Esophagus muscularis mucosa (tissue), 4 donors: ENCODE results near the gene LDHA. TPM values are rescaled to one million over a fixed set of nuclear protein-coding genes. Genes with fewer than 3 reads are reported as not detected.
"Not testable (repeated sequence)": the region's sequence is repeated elsewhere in the genome, so short reads cannot be mapped to it uniquely, and the experiment has no call there.

Source experiments
- DNase-seq: peaks from one replicate; pipeline ENCODE4 v3.0.0-alpha.2; 2017; ENCODE audit errors: extremely low spot score
- H3K27ac ChIP-seq, 4 donors: fragments of 200-600 bp; sonication (generic); replicated peaks in 1 of 4; 1 replicate in 3 of 4; 2 replicates in 1 of 4; pipeline ENCODE4 v1.5.1; 2016 to 2019; ENCODE audit warnings: mild to moderate bottlenecking in 1 of 4
- H3K27me3 ChIP-seq, 4 donors: fragments of 200-600 bp; sonication (generic); one replicate each; pipeline versions ENCODE4 v1.5.1 to v1.6.0; 2016 to 2019
- H3K36me3 ChIP-seq, 4 donors: fragments of 200-600 bp; sonication (generic); one replicate each; pipeline ENCODE4 v1.5.1; 2016 to 2019
- H3K4me1 ChIP-seq, 4 donors: fragments of 200-600 bp; sonication (generic); one replicate each; pipeline ENCODE4 v1.5.1; 2016 to 2019
- H3K4me3 ChIP-seq, 4 donors: fragments of 200-600 bp; sonication (generic); 1 replicate in 2 of 4; 2 replicates in 2 of 4; pipeline ENCODE4 v1.5.1; 2016 to 2019; ENCODE audit warnings: mild to moderate bottlenecking in 4 of 4, moderate library complexity in 1 of 4
- H3K9me3 ChIP-seq, 4 donors: fragments of 200-600 bp; sonication (generic); 1 replicate in 3 of 4; 2 replicates in 1 of 4; pipeline ENCODE4 v1.5.1; 2016 to 2019
- CTCF ChIP-seq, 3 experiments: fragments of 200-600 bp in 2 of 3; fragments of 450-650 bp in 1 of 3; sonication (generic) in 2 of 3; IDR thresholded peaks; one replicate each; pipeline ENCODE4 v1.5.1; 2017 to 2019; ENCODE audit warnings: antibody characterized with exemption in 3 of 3, mild to moderate bottlenecking in 2 of 3, moderate library complexity in 1 of 3
- EP300 ChIP-seq: sonication (generic); formaldehyde crosslinking; IDR thresholded peaks from one replicate; pipeline ENCODE4 v1.6.1; 2017; ENCODE audit warnings: antibody characterized with exemption
- POLR2A ChIP-seq: fragments of 450-650 bp; IDR thresholded peaks from one replicate; pipeline ENCODE4 v1.6.1; 2017; ENCODE audit warnings: antibody characterized with exemption, moderate library complexity, mild to moderate bottlenecking, low read depth
- POLR2AphosphoS5 ChIP-seq, 2 donors: sonication (generic); formaldehyde crosslinking; IDR thresholded peaks; one replicate each; pipeline ENCODE4 v1.6.1; 2017; ENCODE audit warnings: antibody characterized with exemption in 2 of 2
- WGBS: methylation state at CpG from one replicate; pipeline ENCODE4 v1.1.5; 2018; 5-methylcytosine and 5-hydroxymethylcytosine counted together
- intact Hi-C: fragments of 100-400 bp; cut with DNase I; formaldehyde crosslinking; loops from one replicate; pipeline ENCODE4 v1.15.1; 2023
- total RNA-seq, 4 donors: library from RNA; depleted of rRNA; stranded (reverse); fragments of >200 nt; gene quantifications; one replicate each; pipeline versions ENCODE4 v1.1.0 to v1.2.1, GENCODE V29; 2016

Gene LDHA
- total RNA-seq, 4 donors from 2014 or later = 399 to 523 (median 446) TPM

DNA sequence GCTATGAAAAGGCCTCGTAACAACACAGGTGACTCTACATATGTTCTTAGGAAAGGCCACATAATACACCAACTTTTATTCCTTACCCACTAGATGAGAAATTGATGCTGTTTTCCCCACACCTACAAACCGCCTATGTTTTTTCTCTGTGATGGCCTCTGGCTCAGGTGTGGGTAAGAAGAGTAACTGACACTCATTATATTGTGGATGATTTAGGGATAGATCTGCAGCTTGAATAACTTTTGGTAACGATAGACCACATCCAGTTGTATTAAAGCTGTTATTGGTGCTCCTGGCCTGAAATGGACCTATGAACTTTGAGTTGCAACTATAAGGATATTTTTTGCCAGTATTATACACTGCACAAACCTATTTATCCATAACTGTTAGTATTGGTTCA, 3.6 kb downstream of the LDHA start:
- peaks cover 49 to 64% (median 60%) of the 10 kb centered on the region in 4 donors for H3K36me3 ChIP-seq
- TF ChIP-seq EP300 (no peak), CTCF (IDR thresholded peaks at IDR 0.05) (no peak), POLR2A (no peak), POLR2AphosphoS5 (IDR thresholded peaks at IDR 0.05) (no peak)
- peaks cover 15 to 34% (median 28%) of the 10 kb centered on the region in 4 donors for H3K4me1 ChIP-seq
- H3K4me3 ChIP-seq = no peak overlapping the region
- no peaks in the 10 kb centered on the region for H3K27me3 ChIP-seq
- 90% methylated on average over 3 of the region's 3 CpGs for WGBS
- no peak overlapping the region for H3K27ac ChIP-seq
- H3K9me3 ChIP-seq = no peaks in the 10 kb centered on the region
- DNase-seq = no peak
- intact Hi-C loops = loop anchor here (5.0 kb wide), 1 partner anchor 129 kb away; the partner anchor contains the start of gene TSG101

GRCh38 chr11:18401077-18401476, 6.7 kb downstream of the LDHA start:
- H3K27me3 ChIP-seq, DNase-seq, H3K9me3 ChIP-seq, H3K27ac ChIP-seq, H3K4me3 ChIP-seq: not testable (repeated sequence)
- Histone ChIP-seq H3K36me3 (peaks cover 81 to 96% (median 92%) of the 10 kb centered on the region in 4 donors), H3K4me1 (peaks cover 5 to 22% (median 17%) of the 10 kb centered on the region in 4 donors)
- intact Hi-C loops = loop anchor here (10.0 kb wide), 1 partner anchor 104 kb away; no protein-coding TSS in a partner anchor
- WGBS = 96% methylated on average over 9 of the region's 9 CpGs

DNA sequence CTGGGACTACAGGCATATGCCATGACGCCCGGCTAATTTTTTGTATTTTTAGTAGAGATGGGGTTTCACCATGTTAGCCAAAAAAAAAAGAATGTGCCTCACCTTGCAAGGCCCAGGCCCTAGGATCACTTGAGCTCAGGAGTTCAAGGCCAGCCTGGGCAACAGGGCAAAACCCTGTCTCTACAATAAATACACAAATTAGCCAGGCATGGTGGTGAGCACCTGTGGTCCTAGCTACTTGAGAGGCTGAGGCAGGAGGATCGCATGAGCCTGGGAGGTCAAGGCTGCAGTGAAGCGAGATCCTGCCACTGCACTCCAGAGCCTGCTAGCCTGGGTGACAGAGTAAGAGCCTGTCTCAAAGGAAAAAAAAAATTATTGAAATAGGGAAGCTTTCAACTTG, 9.7 kb downstream of the LDHA start:
- Histone ChIP-seq H3K4me3 (no peak overlapping the region), H3K4me1 (peaks cover 0 to 18% (median 10%) of the 10 kb centered on the region in 4 donors), H3K27me3 (no peaks in the 10 kb centered on the region), H3K27ac (no peak overlapping the region), H3K9me3 (no peaks in the 10 kb centered on the region), H3K36me3 (peaks cover 92 to 100% (median 99%) of the 10 kb centered on the region in 4 donors)
- 100% methylated on average over 4 of the region's 4 CpGs for WGBS
- DNase-seq = no peak
- intact Hi-C loops = loop anchor here (10.0 kb wide), 1 partner anchor 101 kb away; no protein-coding TSS in a partner anchor
- TF ChIP-seq CTCF (IDR thresholded peaks at IDR 0.05) (no peak), POLR2A (no peak), POLR2AphosphoS5 (IDR thresholded peaks at IDR 0.05) (no peak), EP300 (no peak)

GRCh38 chr11:18407400-18407799, 13.0 kb downstream of the LDHA start:
- H3K4me1 ChIP-seq = peaks cover 4 to 25% (median 16%) of the 10 kb centered on the region in 4 donors
- intact Hi-C loops = loop anchor here (10.0 kb wide), 1 partner anchor 97 kb away; no protein-coding TSS in a partner anchor
- not testable (repeated sequence) for DNase-seq, H3K9me3 ChIP-seq, H3K4me3 ChIP-seq, H3K27me3 ChIP-seq
- 53% methylated on average over 3 of the region's 3 CpGs for WGBS
- peak in 1 of 2 donors; percentile 65 for TF ChIP-seq POLR2AphosphoS5 (IDR thresholded peaks at IDR 0.05)
- peak overlapping the region; percentile 9 to 50 (median 47) for H3K27ac ChIP-seq
- peaks cover 65 to 67% (median 66%) of the 10 kb centered on the region in 4 donors for H3K36me3 ChIP-seq

DNA sequence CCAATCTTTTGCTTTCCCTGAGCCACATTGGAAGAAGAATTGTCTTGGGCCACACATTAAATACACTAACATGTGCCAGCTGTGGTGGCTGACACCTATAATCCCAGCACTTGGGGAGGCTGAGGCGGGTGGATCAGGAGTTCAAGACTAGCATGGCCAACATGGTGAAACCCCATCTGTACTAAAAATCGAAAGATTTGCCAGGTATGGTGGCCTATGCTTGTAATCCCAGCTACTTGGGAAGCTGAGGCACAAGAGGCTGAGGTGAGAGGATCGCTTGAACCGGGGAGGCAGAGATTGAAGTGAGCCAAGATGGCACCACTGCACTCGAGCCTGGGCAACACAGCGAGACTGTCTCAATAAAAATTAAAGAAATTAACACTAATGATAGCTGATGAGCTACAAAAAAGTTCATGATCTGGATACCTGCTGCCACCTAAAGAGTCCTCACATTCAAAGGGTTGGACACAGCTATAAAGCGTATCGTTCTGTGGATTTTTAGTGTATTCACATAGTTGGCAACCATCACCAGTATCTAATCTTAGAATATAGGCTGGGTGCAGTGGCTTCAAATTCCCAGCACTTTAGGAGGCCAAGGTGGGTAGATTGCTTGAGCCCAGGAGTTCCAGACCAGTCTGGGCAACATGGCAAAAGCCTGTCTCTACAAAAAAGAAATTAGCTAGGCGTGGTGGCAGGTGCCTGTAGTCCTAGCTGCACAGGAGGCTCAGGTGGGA, 14.4 kb downstream of the LDHA start:
- Histone ChIP-seq H3K36me3 (peaks cover 51 to 54% (median 53%) of the 10 kb centered on the region in 4 donors), H3K27ac (peak overlapping the region in 1 of 4 donors; percentile 50), H3K9me3 (no peaks in the 10 kb centered on the region), H3K27me3 (no peaks in the 10 kb centered on the region), H3K4me1 (peaks cover 4 to 25% (median 16%) of the 10 kb centered on the region in 4 donors), H3K4me3 (no peak overlapping the region)
- WGBS = 93% methylated on average over 9 of the region's 9 CpGs
- intact Hi-C loops = loop anchor here (10.0 kb wide), 1 partner anchor 96 kb away; no protein-coding TSS in a partner anchor
- DNase-seq = no peak
- no peak for TF ChIP-seq POLR2A
- peak in 1 of 2 donors; percentile 27 for TF ChIP-seq POLR2AphosphoS5 (IDR thresholded peaks at IDR 0.05)

GRCh38 chr11:18416459-18416858, 22.1 kb downstream of the LDHA start:
- no peak for DNase-seq
- Histone ChIP-seq H3K9me3 (no peaks in the 10 kb centered on the region), H3K4me3 (no peak overlapping the region), H3K36me3 (no peaks in the 10 kb centered on the region), H3K27ac (no peak overlapping the region), H3K4me1 (peaks cover 4 to 7% (median 7%) of the 10 kb centered on the region in 4 donors), H3K27me3 (no peaks in the 10 kb centered on the region)
- TF ChIP-seq POLR2AphosphoS5 (IDR thresholded peaks at IDR 0.05) (no peak), POLR2A (no peak), CTCF (IDR thresholded peaks at IDR 0.05) (no peak), EP300 (no peak)
- intact Hi-C loops = no loop called here
- 80% methylated on average over 3 of the region's 3 CpGs for WGBS
